OCI-LY1 (cell line): ENCODE measurements around the gene SNX14.

ENCODE experiments used
- H2AFZ ChIP-seq: fragments of 200-600 bp; sonication (generic), shearing (Covaris generic); 2 replicates; pipeline ENCODE4 v1.6.0; 2014; ENCODE audit warnings: antibody characterized with exemption, mild to moderate bottlenecking, low read length
- H3F3A ChIP-seq: fragments of 200-600 bp; sonication (generic), shearing (Covaris generic); 2 replicates; pipeline ENCODE4 v1.6.0; 2014; ENCODE audit warnings: mild to moderate bottlenecking, antibody characterized with exemption, low read length, moderate library complexity; ENCODE audit not compliant: insufficient read depth
- H3K27ac ChIP-seq: fragments of 200-600 bp; sonication (generic); 2 replicates; pipeline ENCODE4 v1.5.1; 2014; ENCODE audit warnings: low read length, mixed run types, mild to moderate bottlenecking, low read depth; ENCODE audit not compliant: poor library complexity, severe bottlenecking
- H3K27me3 ChIP-seq: fragments of 200-600 bp; sonication (generic); 2 replicates; pipeline ENCODE4 v1.6.0; 2014; ENCODE audit warnings: antibody characterized with exemption, mild to moderate bottlenecking, low read length, moderate library complexity; ENCODE audit not compliant: insufficient read depth
- H3K36me3 ChIP-seq: fragments of 200-600 bp; sonication (generic); 2 replicates; pipeline ENCODE4 v1.6.1; 2014; ENCODE audit warnings: mild to moderate bottlenecking, antibody characterized with exemption, low read length, moderate library complexity, mixed read lengths; ENCODE audit not compliant: insufficient read depth
- H3K4me1 ChIP-seq: fragments of 200-600 bp; sonication (generic); 2 replicates; pipeline ENCODE4 v1.5.1; 2014; ENCODE audit warnings: mild to moderate bottlenecking, low read length, moderate library complexity; ENCODE audit not compliant: insufficient read depth, severe bottlenecking
- H3K4me2 ChIP-seq: fragments of 200-600 bp; sonication (generic), shearing (Covaris generic); 2 replicates; pipeline ENCODE4 v1.6.1; 2014; ENCODE audit warnings: low read length
- H3K4me3 ChIP-seq: fragments of 200-600 bp; sonication (generic); 2 replicates; pipeline ENCODE4 v1.5.1; 2014; ENCODE audit warnings: low read length, low read depth, mild to moderate bottlenecking, mixed read lengths; ENCODE audit not compliant: poor library complexity, severe bottlenecking
- H3K79me2 ChIP-seq: fragments of 200-600 bp; shearing (Covaris generic); 2 replicates; pipeline ENCODE4 v1.6.1; 2016; ENCODE audit warnings: mixed run types, low read length, mixed read lengths; ENCODE audit not compliant: insufficient read depth
- H3K9ac ChIP-seq: fragments of 200-600 bp; sonication (generic), shearing (Covaris generic); 2 replicates; pipeline ENCODE4 v1.6.1; 2014; ENCODE audit warnings: mild to moderate bottlenecking, low read length, mixed read lengths
- H3K9me2 ChIP-seq: fragments of 200-600 bp; sonication (generic), shearing (Covaris generic); 2 replicates; pipeline ENCODE4 v1.6.1; 2014; ENCODE audit warnings: low read depth, mild to moderate bottlenecking, low read length, mixed read lengths
- H3K9me3 ChIP-seq: fragments of 200-600 bp; shearing (Covaris generic); 2 replicates; pipeline ENCODE4 v1.6.1; 2014; ENCODE audit warnings: low read length, mixed read lengths
- H4K20me1 ChIP-seq: fragments of 200-600 bp; sonication (generic), shearing (Covaris generic); 2 replicates; pipeline ENCODE4 v1.6.0; 2016; ENCODE audit warnings: mild to moderate bottlenecking, low read length; ENCODE audit not compliant: insufficient read depth
- CTCF ChIP-seq: fragments of 200-600 bp; sonication (generic), shearing (Covaris generic); IDR thresholded peaks from 2 replicates; pipeline ENCODE4 v1.5.1; 2017; ENCODE audit warnings: mild to moderate bottlenecking, antibody characterized with exemption, low read length, moderate library complexity, mixed read lengths
- EZH2 ChIP-seq: fragments of 200-600 bp; sonication (generic), shearing (Covaris generic); IDR thresholded peaks from 2 replicates; pipeline ENCODE4 v1.8.0; 2017; ENCODE audit warnings: borderline replicate concordance, mixed run types, mild to moderate bottlenecking, antibody characterized with exemption, low read length, moderate library complexity, mixed read lengths

SNX14 gene

DNA sequence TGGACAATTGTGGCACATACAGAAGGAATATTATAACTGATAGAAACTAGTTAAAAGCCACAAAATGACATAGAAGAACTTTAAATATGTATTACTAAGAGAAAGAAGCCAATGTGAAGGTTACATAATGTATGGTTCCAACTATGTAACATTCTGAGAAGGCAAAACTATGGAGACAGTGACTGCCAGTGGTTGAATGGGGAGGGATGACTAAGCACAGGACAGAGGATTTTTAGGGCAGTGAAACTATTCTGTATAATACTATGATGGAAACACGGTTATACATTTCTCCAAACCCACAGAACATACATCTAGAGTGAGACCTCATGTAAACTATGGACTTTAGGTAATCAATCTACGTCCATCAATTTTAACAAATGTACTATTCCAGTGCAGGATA is 26.6 kb upstream of the SNX14 start:
- Histone ChIP-seq H4K20me1 (0 out of 2 replicates have a peak, but pooled peaks cover 3% of the 10 kb centered on the region), H3K4me2 (no peak overlapping the region), H3K79me2 (peaks cover 25% of the 10 kb centered on the region), H3K4me1 (no peaks in the 10 kb centered on the region), H3K9me3 (no peaks in the 10 kb centered on the region), H3K27me3 (no peaks in the 10 kb centered on the region), H3F3A (no peaks in the 10 kb centered on the region; the same call in 1 of the 2 replicates), H2AFZ (no peak overlapping the region), H3K36me3 (peaks cover 100% of the 10 kb centered on the region), H3K9ac (no peak overlapping the region), H3K4me3 (no peak overlapping the region), H3K27ac (no peak overlapping the region), H3K9me2 (no peaks in the 10 kb centered on the region)
- TF ChIP-seq CTCF (no peak), EZH2 (no peak)

- Histone ChIP-seq H3K79me2 (no peaks in the 10 kb centered on the region), H3K36me3 (peaks cover 100% of the 10 kb centered on the region), H4K20me1 (peaks cover 3% of the 10 kb centered on the region), H3K4me3 (no peak overlapping the region), H3K9ac (no peak overlapping the region), H3K9me2 (no peaks in the 10 kb centered on the region), H3K4me2 (no peak overlapping the region), H3K27me3 (no peaks in the 10 kb centered on the region), H3K9me3 (no peaks in the 10 kb centered on the region), H3K4me1 (no peaks in the 10 kb centered on the region), H2AFZ (no peak overlapping the region), H3F3A (no peaks in the 10 kb centered on the region), H3K27ac (no peak overlapping the region)
- TF ChIP-seq EZH2 (no peak), CTCF (no peak)
Measured at GRCh38 chr6:85614780-85615179, 21.1 kb upstream of the SNX14 start.

DNA sequence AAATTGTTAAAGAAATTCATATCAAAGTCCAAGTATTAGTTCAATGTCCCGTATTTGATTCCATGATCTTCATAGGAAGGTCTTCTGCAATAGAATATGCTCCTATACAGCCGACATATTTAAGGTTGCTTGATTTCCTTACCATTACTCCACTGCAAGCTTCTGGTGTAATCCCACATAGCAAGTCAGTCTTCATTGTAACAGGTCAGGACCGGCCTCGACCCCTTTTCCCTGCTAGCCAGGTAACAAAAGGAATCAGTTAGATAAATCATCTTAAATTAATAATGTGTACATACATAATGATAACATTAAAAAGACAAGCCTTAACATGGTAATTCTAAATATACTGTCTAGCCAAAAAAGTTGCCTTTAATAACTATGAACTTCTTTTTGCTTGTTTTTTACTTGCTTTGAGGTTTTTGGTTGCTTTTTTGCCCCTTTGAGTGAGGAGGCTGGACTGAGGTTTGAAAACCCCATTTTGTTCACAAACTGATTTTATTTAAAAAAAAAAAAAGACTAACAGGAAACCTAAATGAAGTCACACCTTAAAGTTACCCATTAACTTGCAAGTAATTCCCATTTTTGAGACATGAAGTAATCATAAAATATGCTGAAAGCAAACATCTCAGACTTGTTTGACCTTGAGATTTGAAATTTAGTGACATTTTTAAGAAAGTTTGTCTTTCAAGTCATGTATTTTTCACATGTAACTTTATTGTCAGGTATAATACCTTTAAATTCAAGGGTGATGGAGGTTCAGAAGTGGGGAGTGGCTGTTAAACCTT is 19.2 kb upstream of the SNX14 start:
- no peaks in the 10 kb centered on the region for H3K9me2 ChIP-seq
- no peak overlapping the region for H3K9ac ChIP-seq
- no peak overlapping the region for H3K4me2 ChIP-seq
- H3F3A ChIP-seq, result no peaks in the 10 kb centered on the region
- H3K27me3 ChIP-seq, result no peaks in the 10 kb centered on the region
- H3K4me1 ChIP-seq, result no peaks in the 10 kb centered on the region
- H4K20me1 ChIP-seq, result peaks cover 3% of the 10 kb centered on the region
- no peaks in the 10 kb centered on the region for H3K79me2 ChIP-seq
- TF ChIP-seq EZH2 (no peak), CTCF (no peak)
- no peaks in the 10 kb centered on the region for H3K9me3 ChIP-seq
- H3K27ac ChIP-seq, result no peak overlapping the region
- H2AFZ ChIP-seq, result no peak overlapping the region
- peaks cover 100% of the 10 kb centered on the region for H3K36me3 ChIP-seq
- H3K4me3 ChIP-seq, result no peak overlapping the region
